Central memory CD8-positive, alpha-beta T cell (primary cell): Measurements from ENCODE around the gene PDE6B.
"Not testable (repeated sequence)": the region's sequence is repeated elsewhere in the genome, so short reads cannot be mapped to it uniquely, and the experiment has no call there.

Experiments used
- ATAC-seq: fragments of 150-1000 bp; cut with Tn5 transposase; replicated peaks from 2 replicates; pipeline ENCODE4 v1.10.0; 2022; ENCODE audit warnings: mild to moderate bottlenecking, moderate FRiP score, moderate number of reproducible peaks; ENCODE audit not compliant: poor library complexity, severe bottlenecking; ENCODE audit errors: extremely low read depth
- DNase-seq, 2 donors: peaks; one replicate each; pipeline ENCODE4 v3.0.0; 2021; ENCODE audit warnings: low spot score in 2 of 2
- H3K27ac Mint-ChIP-seq: one replicate; pipeline ENCODE4 v1.8.0; 2022; ENCODE audit warnings: low read depth, mild to moderate bottlenecking, moderate library complexity, mixed read lengths
- H3K27me3 Mint-ChIP-seq: one replicate; pipeline ENCODE4 v1.8.0; 2022; ENCODE audit warnings: mixed read lengths
- H3K36me3 Mint-ChIP-seq: one replicate; pipeline ENCODE4 v1.8.0; 2022; ENCODE audit warnings: mild to moderate bottlenecking, moderate library complexity, mixed read lengths; ENCODE audit not compliant: insufficient read depth
- H3K4me1 Mint-ChIP-seq: one replicate; pipeline ENCODE4 v1.8.0; 2022; ENCODE audit warnings: mixed read lengths
- H3K4me3 Mint-ChIP-seq: one replicate; pipeline ENCODE4 v1.8.0; 2022; ENCODE audit warnings: mild to moderate bottlenecking, moderate library complexity, mixed read lengths
- H3K9me3 Mint-ChIP-seq: one replicate; pipeline ENCODE4 v1.8.0; 2022; ENCODE audit warnings: mixed read lengths

PDE6B gene

GRCh38 chr4:637536-638280, 12.3 kb downstream of the PDE6B start:
- Mint-ChIP-seq H3K4me3 (no peak overlapping the region), H3K9me3 (no peaks in the 10 kb centered on the region)

GRCh38 chr4:642366-642765, 17.0 kb downstream of the PDE6B start:
- not testable (repeated sequence) for H3K27ac Mint-ChIP-seq, H3K4me1 Mint-ChIP-seq, DNase-seq, ATAC-seq, H3K36me3 Mint-ChIP-seq, H3K9me3 Mint-ChIP-seq, H3K4me3 Mint-ChIP-seq
- peaks cover 63% of the 10 kb centered on the region for H3K27me3 Mint-ChIP-seq

More at GRCh38 chr4:637536-638280, 12.3 kb downstream of the PDE6B start:
- Mint-ChIP-seq H3K27me3 (peaks cover 34% of the 10 kb centered on the region), H3K36me3 (peaks cover 2% of the 10 kb centered on the region), H3K27ac (no peak overlapping the region), H3K4me1 (no peaks in the 10 kb centered on the region)
- ATAC-seq (no peak), DNase-seq (no peak)

- H3K4me1 Mint-ChIP-seq, result no peaks in the 10 kb centered on the region
- no peak overlapping the region for H3K4me3 Mint-ChIP-seq
- H3K27me3 Mint-ChIP-seq, result peaks cover 33% of the 10 kb centered on the region
Measured at GRCh38 chr4:646460-646859, 21.1 kb downstream of the PDE6B start.

GRCh38 chr4:647481-647880, 22.1 kb downstream of the PDE6B start:
- H3K4me3 Mint-ChIP-seq, result no peak overlapping the region
- H3K27ac Mint-ChIP-seq, result no peak overlapping the region
- DNase-seq (no peak), ATAC-seq (no peak)
- no peaks in the 10 kb centered on the region for H3K4me1 Mint-ChIP-seq
- H3K9me3 Mint-ChIP-seq, result no peaks in the 10 kb centered on the region
- no peaks in the 10 kb centered on the region for H3K36me3 Mint-ChIP-seq
- H3K27me3 Mint-ChIP-seq, result peaks cover 31% of the 10 kb centered on the region

More at GRCh38 chr4:646460-646859, 21.1 kb downstream of the PDE6B start:
- ATAC-seq (no peak), DNase-seq (no peak)
- no peaks in the 10 kb centered on the region for H3K9me3 Mint-ChIP-seq
- no peaks in the 10 kb centered on the region for H3K36me3 Mint-ChIP-seq
- peak overlapping the region; percentile 18 for H3K27ac Mint-ChIP-seq

- Mint-ChIP-seq H3K36me3 (no peaks in the 10 kb centered on the region), H3K9me3 (no peaks in the 10 kb centered on the region), H3K4me3 (no peak overlapping the region), H3K4me1 (no peaks in the 10 kb centered on the region), H3K27ac (no peak overlapping the region), H3K27me3 (peaks cover 31% of the 10 kb centered on the region)
- DNase-seq (no peak), ATAC-seq (no peak)
Measured at GRCh38 chr4:648579-649292, 23.4 kb downstream of the PDE6B start.

- no peaks in the 10 kb centered on the region for H3K9me3 Mint-ChIP-seq
- no peaks in the 10 kb centered on the region for H3K36me3 Mint-ChIP-seq
- H3K4me1 Mint-ChIP-seq, result no peaks in the 10 kb centered on the region
- no peak for ATAC-seq
- H3K4me3 Mint-ChIP-seq, result no peak overlapping the region
- H3K27me3 Mint-ChIP-seq, result peaks cover 31% of the 10 kb centered on the region
- H3K27ac Mint-ChIP-seq, result no peak overlapping the region
- no peak for DNase-seq
Measured at GRCh38 chr4:649293-649625, 23.9 kb downstream of the PDE6B start.

- no peak for ATAC-seq
- Mint-ChIP-seq H3K27me3 (peaks cover 28% of the 10 kb centered on the region), H3K4me3 (no peak overlapping the region), H3K9me3 (no peaks in the 10 kb centered on the region), H3K36me3 (no peaks in the 10 kb centered on the region), H3K27ac (no peak overlapping the region), H3K4me1 (no peaks in the 10 kb centered on the region)
- no peak for DNase-seq
Measured at GRCh38 chr4:649751-650310, 24.5 kb downstream of the PDE6B start.

- Mint-ChIP-seq H3K27ac (no peak overlapping the region), H3K4me3 (no peak overlapping the region), H3K4me1 (no peaks in the 10 kb centered on the region), H3K9me3 (no peaks in the 10 kb centered on the region), H3K27me3 (peaks cover 21% of the 10 kb centered on the region), H3K36me3 (no peaks in the 10 kb centered on the region)
- ATAC-seq (no peak), DNase-seq (no peak)
Measured at GRCh38 chr4:650461-650860, 25.1 kb downstream of the PDE6B start.

GRCh38 chr4:650951-651883, 25.8 kb downstream of the PDE6B start:
- Mint-ChIP-seq H3K4me1 (no peaks in the 10 kb centered on the region), H3K4me3 (no peak overlapping the region), H3K27me3 (peaks cover 14% of the 10 kb centered on the region), H3K27ac (no peak overlapping the region), H3K9me3 (no peaks in the 10 kb centered on the region), H3K36me3 (no peaks in the 10 kb centered on the region)
- DNase-seq (no peak), ATAC-seq (no peak)

GRCh38 chr4:651884-652642, 26.7 kb downstream of the PDE6B start:
- Mint-ChIP-seq H3K9me3 (no peaks in the 10 kb centered on the region), H3K4me3 (no peak overlapping the region)
- no peak for ATAC-seq

GRCh38 chr4:653080-653821, 27.9 kb downstream of the PDE6B start:
- no peak for ATAC-seq
- no peak overlapping the region for H3K4me3 Mint-ChIP-seq
- H3K9me3 Mint-ChIP-seq, result no peaks in the 10 kb centered on the region
- no peaks in the 10 kb centered on the region for H3K36me3 Mint-ChIP-seq
- H3K4me1 Mint-ChIP-seq, result no peaks in the 10 kb centered on the region
- no peaks in the 10 kb centered on the region for H3K27me3 Mint-ChIP-seq
- H3K27ac Mint-ChIP-seq, result no peak overlapping the region
- DNase-seq, result no peak

More at GRCh38 chr4:651884-652642, 26.7 kb downstream of the PDE6B start:
- Mint-ChIP-seq H3K4me1 (no peaks in the 10 kb centered on the region), H3K27ac (no peak overlapping the region), H3K27me3 (peaks cover 5% of the 10 kb centered on the region), H3K36me3 (no peaks in the 10 kb centered on the region)
- no peak for DNase-seq
